ENCODE data around the gene SLC4A8.
A peak's percentile ranks its signal among the peaks of the same experiment; 100 is the strongest.
"Not testable (repeated sequence)": the region's sequence is repeated elsewhere in the genome, so short reads cannot be mapped to it uniquely, and the experiment has no call there.

SLC4A8 gene

GRCh38 chr12:51430196-51430895, 5.7 kb downstream of the SLC4A8 start:
- peak; percentile 66 for DNase-seq

- no peak for DNase-seq
Measured at GRCh38 chr12:51432921-51433320, 8.3 kb downstream of the SLC4A8 start.

GRCh38 chr12:51434305-51434704, 9.7 kb downstream of the SLC4A8 start:
- no peak for DNase-seq

GRCh38 chr12:51437431-51437830, 12.8 kb downstream of the SLC4A8 start:
- DNase-seq = no peak

- no peak for DNase-seq
Measured at GRCh38 chr12:51439330-51439729, 14.7 kb downstream of the SLC4A8 start.

- DNase-seq = no peak
Measured at GRCh38 chr12:51441583-51441982, 17.0 kb downstream of the SLC4A8 start.

- no peak for DNase-seq
Measured at GRCh38 chr12:51442324-51442723, 17.7 kb downstream of the SLC4A8 start.

GRCh38 chr12:51443573-51443972, 18.9 kb downstream of the SLC4A8 start:
- DNase-seq = no peak

GRCh38 chr12:51448618-51449256, 24.1 kb downstream of the SLC4A8 start:
- DNase-seq = no peak

- no peak for DNase-seq
Measured at GRCh38 chr12:51449580-51450246, 25.1 kb downstream of the SLC4A8 start.

GRCh38 chr12:51450333-51450732, 25.7 kb downstream of the SLC4A8 start:
- no peak for DNase-seq

GRCh38 chr12:51450806-51451205, 26.2 kb downstream of the SLC4A8 start:
- DNase-seq = no peak

- DNase-seq = not testable (repeated sequence)
Measured at GRCh38 chr12:51454016-51454415, 29.4 kb downstream of the SLC4A8 start.

GRCh38 chr12:51455050-51455449, 30.4 kb downstream of the SLC4A8 start:
- not testable (repeated sequence) for DNase-seq

GRCh38 chr12:51458635-51459034, 34.0 kb downstream of the SLC4A8 start:
- no peak for DNase-seq

GRCh38 chr12:51460519-51460918, 35.9 kb downstream of the SLC4A8 start:
- no peak for DNase-seq

GRCh38 chr12:51465491-51465890, 40.9 kb downstream of the SLC4A8 start:
- DNase-seq = no peak

- no peak for DNase-seq
Measured at GRCh38 chr12:51470116-51470515, 45.5 kb downstream of the SLC4A8 start.

GRCh38 chr12:51471111-51471864, 46.7 kb downstream of the SLC4A8 start:
- DNase-seq = no peak

- no peak for DNase-seq
Measured at GRCh38 chr12:51472984-51473383, 48.4 kb downstream of the SLC4A8 start.

- no peak for DNase-seq
Measured at GRCh38 chr12:51473947-51474346, 49.3 kb downstream of the SLC4A8 start.

GRCh38 chr12:51475543-51475942, 50.9 kb downstream of the SLC4A8 start:
- no peak for DNase-seq

- DNase-seq = no peak
Measured at GRCh38 chr12:51480978-51481377, 56.3 kb downstream of the SLC4A8 start.
